Spleen (tissue), 11 donors: ENCODE measurements around the gene SLCO1A2. TPM values are rescaled to one million over a fixed set of nuclear protein-coding genes. Genes with fewer than 3 reads are reported as not detected.

Experiments used
- DNase-seq: peaks from one replicate; pipeline ENCODE4 v3.0.0-alpha.2; 2020
- H3K27ac ChIP-seq, 8 donors: fragments of 200-600 bp; sonication (generic) in 7 of 8; 1 replicate in 4 of 8; 2 replicates in 4 of 8; pipeline versions ENCODE4 v1.5.0 to v1.8.0; 2016 to 2021; ENCODE audit warnings: inconsistent platforms in 4 of 8, mild to moderate bottlenecking in 4 of 8, moderate library complexity in 1 of 8
- H3K27me3 ChIP-seq, 7 donors: fragments of 200-600 bp; sonication (generic) in 6 of 7; replicated peaks in 1 of 7; 1 replicate in 4 of 7; 2 replicates in 3 of 7; pipeline versions ENCODE4 v1.5.0 to v1.8.0; 2016 to 2021; ENCODE audit warnings: inconsistent platforms in 3 of 7, mild to moderate bottlenecking in 1 of 7
- H3K36me3 ChIP-seq, 6 donors: fragments of 200-600 bp; sonication (generic) in 5 of 6; 1 replicate in 4 of 6; 2 replicates in 2 of 6; pipeline versions ENCODE4 v1.5.0 to v1.8.0; 2016 to 2021; ENCODE audit warnings: inconsistent platforms in 2 of 6
- H3K4me1 ChIP-seq, 6 donors: fragments of 200-600 bp; sonication (generic) in 5 of 6; 1 replicate in 3 of 6; 2 replicates in 3 of 6; pipeline versions ENCODE4 v1.5.0 to v1.8.0; 2016 to 2021; ENCODE audit warnings: inconsistent platforms in 3 of 6
- H3K4me3 ChIP-seq, 8 donors: fragments of 200-600 bp; sonication (generic) in 7 of 8; 1 replicate in 4 of 8; 2 replicates in 4 of 8; pipeline versions ENCODE4 v1.5.0 to v1.8.0; 2016 to 2021; ENCODE audit warnings: inconsistent platforms in 4 of 8, mild to moderate bottlenecking in 4 of 8, moderate library complexity in 2 of 8
- H3K9me3 ChIP-seq, 8 donors: fragments of 200-600 bp; sonication (generic) in 7 of 8; 1 replicate in 4 of 8; 2 replicates in 4 of 8; pipeline versions ENCODE4 v1.5.0 to v1.8.0; 2016 to 2021; ENCODE audit warnings: inconsistent platforms in 4 of 8
- POLR2A ChIP-seq, 3 donors: fragments of 450-650 bp; IDR thresholded peaks; one replicate each; pipeline ENCODE4 v1.5.1; 2017; ENCODE audit warnings: antibody characterized with exemption in 3 of 3, mild to moderate bottlenecking in 1 of 3
- POLR2AphosphoS5 ChIP-seq, 3 donors: sonication (generic); formaldehyde crosslinking; IDR thresholded peaks; one replicate each; pipeline ENCODE4 v1.5.1; 2017; ENCODE audit warnings: antibody characterized with exemption in 3 of 3
- WGBS, 5 donors: extraction: QIAGEN DNeasy Blood & Tissue Kit in 3 of 5; methylation state at CpG; one replicate each; pipeline versions ENCODE4 v1.1.5 to v1.1.7; 2013 to 2018; 5-methylcytosine and 5-hydroxymethylcytosine counted together
- intact Hi-C: fragments of 100-400 bp; cut with DNase I; formaldehyde crosslinking; loops from one replicate; pipeline ENCODE4 v1.15.0; 2023; ENCODE audit warnings: low total_unique reads
- polyA plus RNA-seq, 3 donors: library from polyadenylated mRNA; stranded (reverse); fragments of 200-250 nt; gene quantifications; one replicate each; pipeline ENCODE4 v1.2.1, GENCODE V29; 2013
- total RNA-seq, 7 donors: library from RNA; depleted of rRNA in 3 of 7; stranded (reverse); fragments of >200 nt in 3 of 7; fragmentation: NEBNext Ultra II Directional in 4 of 7; extraction: Animal tissue kit (Norgen Biotek cat#: 25700) in 4 of 7; gene quantifications; one replicate each; pipeline versions ENCODE4 v1.1.0 to v1.2.1, GENCODE V29; 2016 to 2021
- TF ChIP-seq, protein P1 (sequence below), 11 experiments: fragments of 200-600 bp in 7 of 11; fragments of 450-650 bp in 4 of 11; sonication (generic) in 4 of 11; IDR thresholded peaks in 8 of 11; conservative IDR thresholded peaks in 3 of 11; 1 replicate in 7 of 11; 2 replicates in 4 of 11; pipeline versions ENCODE4 v1.4.0 to v1.8.0; 2016 to 2021; ENCODE audit warnings: antibody characterized with exemption in 11 of 11, inconsistent platforms in 4 of 11, mild to moderate bottlenecking in 1 of 11
- donor health status: healthy with polysubstance abuse.
- donor health status: DM: no; HTN: no; CAD: no; lungs with moderate emphysema.
- donor health status: DM: no; HTN: no; CAD: no.
- donor health status: Bipolar disorder and iron deficiency.
- donor health status: healthy.
- donor health status: DM: no; HTN: no; CAD: no.
- donor health status: DM: yes; HTN: yes; CAD: no.

SLCO1A2 gene
- total and polyA plus RNA-seq, 10 donors: 0.06 to 2.5 (median 0.27) TPM

DNA sequence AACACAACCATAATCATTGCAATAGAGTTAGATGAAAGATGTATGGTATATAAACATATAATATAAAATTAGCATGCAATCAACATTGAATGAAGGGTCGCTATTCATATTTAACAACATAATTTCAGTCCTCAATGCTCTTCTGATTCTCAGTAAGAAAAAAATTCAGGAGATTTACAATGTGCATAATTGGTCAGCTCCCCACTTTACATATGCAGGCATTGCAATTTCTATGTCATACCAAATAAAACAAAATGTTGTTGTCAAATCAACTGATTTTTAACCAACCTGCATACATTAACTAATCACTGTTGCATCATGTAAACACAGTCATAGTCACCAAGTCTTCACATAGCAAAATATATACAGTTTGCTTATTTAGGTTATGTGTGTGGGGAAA, 5.2 kb upstream of the SLCO1A2 start:
- H3K27ac ChIP-seq: no peak overlapping the region
- DNase-seq: no peak
- intact Hi-C loops: no loop called here
- H3K27me3 ChIP-seq: no peaks in the 10 kb centered on the region
- H3K4me3 ChIP-seq: no peak overlapping the region
- TF ChIP-seq POLR2A (IDR thresholded peaks at IDR 0.05): no peak
- WGBS, 5 donors: 73 to 90% (median 79%) methylated on average over 1 of the region's 1 CpG
- no peaks in the 10 kb centered on the region for H3K36me3 ChIP-seq
- H3K4me1 ChIP-seq: no peaks in the 10 kb centered on the region
- H3K9me3 ChIP-seq: no peaks in the 10 kb centered on the region

DNA sequence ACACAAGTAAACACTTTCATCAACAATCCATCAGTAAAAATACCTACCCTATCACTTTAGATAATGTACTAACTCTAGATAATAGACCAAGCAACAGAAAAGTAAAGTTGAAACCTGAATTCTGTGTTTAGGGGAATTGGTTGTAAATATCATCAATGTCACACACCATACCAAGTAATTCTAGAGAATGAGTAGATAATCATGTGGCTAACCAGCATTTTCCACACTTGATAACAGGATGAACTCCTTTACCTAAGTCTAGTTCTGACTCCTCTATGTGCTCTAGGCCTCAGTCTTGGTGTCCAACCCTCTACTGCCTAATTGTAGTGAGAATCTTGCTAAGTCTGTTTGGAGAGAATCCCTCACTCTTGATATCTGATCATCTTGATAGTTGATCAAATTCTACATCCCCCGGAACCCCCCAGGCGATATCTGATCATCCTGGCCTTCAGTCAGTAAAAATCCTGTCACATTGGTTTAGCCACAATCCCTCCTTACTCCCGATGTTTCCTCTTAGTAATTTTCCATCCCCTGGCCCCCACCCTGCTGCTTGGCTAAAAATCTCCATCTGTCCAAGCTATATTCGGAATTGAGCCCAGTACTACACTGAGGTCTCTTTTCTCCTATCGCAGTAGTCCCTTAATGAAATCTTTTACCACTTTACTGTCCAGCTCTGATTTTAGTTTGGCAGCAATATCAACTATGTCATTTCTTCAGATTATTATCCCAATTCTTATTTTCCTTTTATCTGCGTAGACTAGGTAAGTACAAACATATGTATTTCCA, 3.4 kb upstream of the SLCO1A2 start:
- intact Hi-C loops: no loop called here
- H3K4me1 ChIP-seq: no peaks in the 10 kb centered on the region
- H3K27ac ChIP-seq: no peak overlapping the region
- no peak overlapping the region for H3K4me3 ChIP-seq
- H3K27me3 ChIP-seq: no peaks in the 10 kb centered on the region
- no peak for DNase-seq
- TF ChIP-seq POLR2AphosphoS5 (IDR thresholded peaks at IDR 0.05) (no peak), POLR2A (IDR thresholded peaks at IDR 0.05) (no peak)
- TF ChIP-seq, protein P1, sequence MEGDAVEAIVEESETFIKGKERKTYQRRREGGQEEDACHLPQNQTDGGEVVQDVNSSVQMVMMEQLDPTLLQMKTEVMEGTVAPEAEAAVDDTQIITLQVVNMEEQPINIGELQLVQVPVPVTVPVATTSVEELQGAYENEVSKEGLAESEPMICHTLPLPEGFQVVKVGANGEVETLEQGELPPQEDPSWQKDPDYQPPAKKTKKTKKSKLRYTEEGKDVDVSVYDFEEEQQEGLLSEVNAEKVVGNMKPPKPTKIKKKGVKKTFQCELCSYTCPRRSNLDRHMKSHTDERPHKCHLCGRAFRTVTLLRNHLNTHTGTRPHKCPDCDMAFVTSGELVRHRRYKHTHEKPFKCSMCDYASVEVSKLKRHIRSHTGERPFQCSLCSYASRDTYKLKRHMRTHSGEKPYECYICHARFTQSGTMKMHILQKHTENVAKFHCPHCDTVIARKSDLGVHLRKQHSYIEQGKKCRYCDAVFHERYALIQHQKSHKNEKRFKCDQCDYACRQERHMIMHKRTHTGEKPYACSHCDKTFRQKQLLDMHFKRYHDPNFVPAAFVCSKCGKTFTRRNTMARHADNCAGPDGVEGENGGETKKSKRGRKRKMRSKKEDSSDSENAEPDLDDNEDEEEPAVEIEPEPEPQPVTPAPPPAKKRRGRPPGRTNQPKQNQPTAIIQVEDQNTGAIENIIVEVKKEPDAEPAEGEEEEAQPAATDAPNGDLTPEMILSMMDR (IDR thresholded peaks at IDR 0.05 in 8 of 11, conservative IDR thresholded peaks at IDR 0.05 in 3 of 11): no peak
- H3K9me3 ChIP-seq: no peaks in the 10 kb centered on the region
- H3K36me3 ChIP-seq: no peaks in the 10 kb centered on the region
- WGBS, 5 donors: 84 to 93% (median 87%) methylated on average over 6 of the region's 6 CpGs

DNA sequence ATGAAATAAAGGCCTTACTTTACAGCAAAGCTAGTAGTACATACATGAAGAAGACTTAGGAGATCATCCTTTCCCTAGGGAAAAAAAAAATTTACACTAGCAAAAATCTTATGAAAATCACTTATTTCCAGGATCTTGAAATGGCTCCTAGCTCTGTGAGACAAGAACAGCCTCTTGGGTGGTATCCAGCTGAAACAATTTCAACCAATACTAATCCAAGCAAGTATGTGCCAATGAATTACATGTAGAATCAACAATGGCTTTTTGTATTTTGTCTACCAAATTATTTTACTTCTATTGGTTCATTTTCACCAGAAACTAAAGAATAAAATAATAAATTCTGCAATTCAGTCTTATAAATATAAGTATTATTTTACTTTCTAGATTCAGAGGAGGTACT, 2.7 kb upstream of the SLCO1A2 start:
- Histone ChIP-seq H3K4me3 (no peak overlapping the region), H3K27ac (no peak overlapping the region), H3K27me3 (no peaks in the 10 kb centered on the region), H3K9me3 (no peaks in the 10 kb centered on the region), H3K36me3 (no peaks in the 10 kb centered on the region), H3K4me1 (no peaks in the 10 kb centered on the region)
- TF ChIP-seq, protein P1 (IDR thresholded peaks at IDR 0.05 in 8 of 11, conservative IDR thresholded peaks at IDR 0.05 in 3 of 11): no peak
- TF ChIP-seq POLR2A (IDR thresholded peaks at IDR 0.05) (no peak), POLR2AphosphoS5 (IDR thresholded peaks at IDR 0.05) (no peak)
- DNase-seq: no peak
- intact Hi-C loops: no loop called here

DNA sequence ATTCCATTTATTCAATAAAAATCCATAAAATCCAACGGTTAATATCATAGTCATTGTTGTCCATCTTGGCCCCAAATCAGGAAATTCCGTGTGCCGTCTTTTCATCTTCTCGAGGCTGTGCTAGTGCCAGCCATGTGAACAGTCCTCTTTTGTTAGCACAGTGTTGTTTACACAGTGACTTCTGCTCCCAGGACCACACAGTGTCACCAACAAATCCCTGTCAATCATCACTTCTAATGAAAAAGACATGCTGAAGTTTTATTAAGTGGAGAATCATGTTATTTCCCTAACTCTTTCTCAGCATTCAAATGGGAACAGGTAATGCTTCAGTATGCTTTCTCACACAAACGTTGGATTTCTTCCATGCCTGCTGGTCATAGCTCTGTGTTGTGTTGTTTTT, 1.9 kb upstream of the SLCO1A2 start:
- Histone ChIP-seq H3K4me1 (no peaks in the 10 kb centered on the region), H3K27ac (no peak overlapping the region), H3K36me3 (no peaks in the 10 kb centered on the region), H3K9me3 (peaks cover 0 to 3% (median 0%) of the 10 kb centered on the region in 8 donors), H3K27me3 (no peaks in the 10 kb centered on the region), H3K4me3 (no peak overlapping the region)
- TF ChIP-seq, protein P1 (IDR thresholded peaks at IDR 0.05 in 8 of 11, conservative IDR thresholded peaks at IDR 0.05 in 3 of 11): no peak
- TF ChIP-seq POLR2AphosphoS5 (IDR thresholded peaks at IDR 0.05) (no peak), POLR2A (IDR thresholded peaks at IDR 0.05) (no peak)
- intact Hi-C loops: no loop called here
- 71 to 87% (median 74%) methylated on average over 5 of the region's 5 CpGs for WGBS, 5 donors
- no peak for DNase-seq
